HG03342 (cell line): Measurements from ENCODE around the gene ESYT1.
A peak's percentile ranks its signal among the peaks of the same experiment; 100 is the strongest.

Experiments used
- ATAC-seq: cut with Tn5 transposase; IDR thresholded peaks from one replicate; pipeline ENCODE4 v1.9.1; 2021; ENCODE audit warnings: mild to moderate bottlenecking, moderate library complexity; ENCODE audit not compliant: unreplicated experiment

ESYT1 gene

GRCh38 chr12:56186957-56187356, 58.9 kb downstream of the ESYT1 start:
- no peak for ATAC-seq

- ATAC-seq, result no peak
Observed at GRCh38 chr12:56188131-56188777, 60.2 kb downstream of the ESYT1 start.

DNA sequence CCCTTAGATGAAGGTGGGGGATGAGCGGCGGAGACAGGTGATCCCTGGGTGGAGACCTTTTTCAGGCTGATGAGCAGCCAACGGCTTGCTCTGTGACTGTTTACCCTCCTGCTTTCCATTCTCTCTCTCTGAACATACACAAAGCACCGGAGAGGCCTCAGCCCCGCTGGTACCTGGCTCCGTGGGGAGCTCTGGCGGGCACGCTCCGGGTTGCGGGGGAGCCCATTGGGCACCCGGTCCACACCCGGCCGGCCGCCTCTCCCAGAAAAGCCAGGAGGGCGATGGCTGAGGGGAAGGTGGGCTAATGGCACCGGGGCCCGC, 60.7 kb downstream of the ESYT1 start:
- no peak for ATAC-seq

DNA sequence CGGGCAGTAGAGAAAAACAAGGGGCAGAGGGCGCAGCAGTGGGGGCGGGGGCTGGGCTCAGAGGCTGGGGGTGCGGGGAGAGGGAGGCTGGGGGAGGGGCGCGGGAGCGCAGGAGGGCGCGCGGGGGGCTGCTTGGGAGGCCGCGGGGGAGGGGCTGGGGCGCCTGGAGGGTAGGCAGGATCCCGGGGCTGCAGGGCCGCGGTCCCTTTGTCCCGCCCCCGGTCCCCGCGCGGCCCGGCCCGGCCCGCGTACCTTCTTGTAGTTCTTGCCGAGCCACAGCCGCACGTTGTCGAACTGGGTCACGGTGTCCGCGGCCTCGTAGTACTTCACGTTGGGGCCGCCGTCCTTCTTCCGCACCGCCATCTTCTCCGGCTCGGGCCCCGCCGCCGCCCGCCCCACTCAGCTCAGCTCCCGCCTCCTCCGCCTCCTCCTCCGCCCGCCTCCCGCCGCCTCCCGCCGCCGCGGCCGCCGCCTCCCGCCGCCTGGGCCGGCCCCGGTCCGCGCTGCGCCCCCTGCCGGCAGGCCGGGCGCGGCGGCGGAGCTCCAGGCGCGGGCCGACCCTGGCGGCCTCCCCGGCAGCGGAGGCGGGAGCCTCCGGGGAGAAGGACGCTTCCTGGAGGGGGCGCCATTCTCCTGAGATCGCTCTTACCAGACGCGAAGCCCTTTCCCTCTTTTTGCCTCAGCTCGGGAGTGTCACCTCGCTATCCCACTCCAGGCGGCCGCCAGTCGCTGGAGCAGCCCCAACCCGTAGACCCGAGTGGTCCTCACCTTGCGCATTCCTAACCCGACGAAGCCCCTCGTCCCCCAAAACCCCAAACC, 61.2 kb downstream of the ESYT1 start, which contains the start of gene SMARCC2:
TSS of gene SMARCC2 (minus strand) at position 385 of the 819 bp plus-strand sequence. CDS start at position 363, 22 bp downstream.
- ATAC-seq, result peak; percentile 67

DNA sequence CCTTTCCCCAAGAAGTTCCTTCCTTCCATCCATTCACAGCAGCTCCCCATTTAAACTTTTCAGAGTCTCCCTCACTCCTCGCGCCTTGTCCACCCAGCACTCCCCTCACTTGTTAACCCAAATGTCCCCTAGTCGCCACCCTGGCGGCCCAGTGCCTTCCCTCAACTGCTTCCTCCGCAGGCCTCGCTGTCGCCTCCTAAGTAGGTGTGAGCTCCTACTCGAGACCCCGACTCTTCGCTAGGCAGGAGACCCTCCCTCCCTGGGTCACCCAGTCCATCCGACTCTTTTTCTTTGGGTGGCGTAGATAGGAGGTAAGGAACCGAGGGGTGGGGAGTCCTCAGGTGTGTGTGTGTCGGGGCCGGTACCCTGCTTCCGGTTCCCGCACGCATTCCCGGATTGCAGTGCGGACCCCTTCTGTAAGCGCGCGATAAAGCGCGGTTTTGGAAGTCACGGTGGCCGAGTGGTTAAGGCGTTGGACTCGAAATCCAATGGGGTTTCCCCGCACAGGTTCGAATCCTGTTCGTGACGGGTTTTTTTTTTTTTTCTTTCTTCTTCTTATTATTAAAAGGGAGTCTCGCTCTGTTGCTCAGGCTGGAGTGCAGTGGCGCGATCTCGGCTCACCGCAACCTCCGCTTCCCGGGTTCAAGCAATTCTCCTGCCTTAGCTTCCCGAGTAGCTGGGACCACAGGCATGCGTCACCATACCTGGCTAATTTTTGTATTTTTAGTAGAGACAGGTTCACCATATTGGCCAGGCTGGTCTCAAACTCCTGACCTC, 62.0 kb downstream of the ESYT1 start:
- ATAC-seq, result peak; percentile 34

- ATAC-seq, result no peak
Observed at GRCh38 chr12:56190695-56191155, 62.7 kb downstream of the ESYT1 start.

DNA sequence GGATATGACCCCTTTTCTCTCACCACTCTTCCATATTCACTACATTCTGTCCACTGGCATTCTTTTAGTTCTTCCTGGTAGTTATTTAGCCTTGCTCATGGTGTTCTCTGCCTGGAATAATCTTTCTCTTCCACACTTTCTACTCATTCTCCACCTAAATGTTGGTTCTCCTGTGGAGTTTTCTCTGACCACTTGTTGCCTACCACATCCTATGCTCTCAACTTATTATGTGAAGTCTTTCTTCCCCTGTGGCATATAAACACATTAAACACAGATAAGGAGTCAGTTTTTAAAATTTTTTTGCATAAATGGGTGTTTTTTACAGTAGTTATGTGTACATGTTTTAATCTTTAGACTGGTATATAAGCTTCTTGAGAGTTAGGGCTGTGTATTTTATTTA, 64.5 kb downstream of the ESYT1 start:
- ATAC-seq, result no peak

GRCh38 chr12:56193025-56193578, 65.0 kb downstream of the ESYT1 start:
- ATAC-seq, result no peak
